Breast epithelium (tissue), 4 donors: ENCODE measurements around the gene ASPG. TPM values are rescaled to one million over a fixed set of nuclear protein-coding genes. Genes with fewer than 3 reads are reported as not detected.

Experiments used
- DNase-seq, 2 donors: peaks; one replicate each; pipeline ENCODE4 v3.0.0-alpha.2; 2019; ENCODE audit warnings: low spot score in 2 of 2
- H3K27ac ChIP-seq, 2 donors: fragments of 200-600 bp; sonication (generic) in 1 of 2; one replicate each; pipeline ENCODE4 v1.5.1; 2016 to 2019; ENCODE audit warnings: mild to moderate bottlenecking in 1 of 2
- H3K27me3 ChIP-seq, 2 donors: fragments of 200-600 bp; sonication (generic) in 1 of 2; one replicate each; pipeline versions ENCODE4 v1.5.1 to v1.6.0; 2017 to 2019; ENCODE audit warnings: control low read depth in 1 of 2, mild to moderate bottlenecking in 1 of 2
- H3K36me3 ChIP-seq: fragments of 200-600 bp; one replicate; pipeline ENCODE4 v1.5.1; 2019
- H3K4me1 ChIP-seq, 2 donors: fragments of 200-600 bp; sonication (generic); one replicate each; pipeline ENCODE4 v1.5.1; 2016 to 2019; ENCODE audit warnings: control low read depth in 1 of 2
- H3K4me3 ChIP-seq, 3 donors: fragments of 200-600 bp; sonication (generic); 1 replicate in 2 of 3; 2 replicates in 1 of 3; pipeline ENCODE4 v1.5.1; 2016 to 2019; ENCODE audit warnings: mild to moderate bottlenecking in 3 of 3, moderate library complexity in 2 of 3
- H3K9me3 ChIP-seq, 2 donors: fragments of 200-600 bp; sonication (generic) in 1 of 2; one replicate each; pipeline ENCODE4 v1.5.1; 2016 to 2019; ENCODE audit warnings: control low read depth in 1 of 2
- POLR2A ChIP-seq: fragments of 450-650 bp; IDR thresholded peaks from one replicate; pipeline ENCODE4 v1.6.1; 2016; ENCODE audit warnings: antibody characterized with exemption, mild to moderate bottlenecking, moderate library complexity
- POLR2AphosphoS5 ChIP-seq, 3 donors: sonication (generic); formaldehyde crosslinking; IDR thresholded peaks; one replicate each; pipeline ENCODE4 v1.6.1; 2017; ENCODE audit warnings: antibody characterized with exemption in 3 of 3
- intact Hi-C: fragments of 100-400 bp; cut with DNase I; formaldehyde crosslinking; loops from one replicate; pipeline ENCODE4 v1.15.1; 2023; ENCODE audit warnings: low total_unique reads
- total RNA-seq, 3 donors: library from RNA; depleted of rRNA; stranded (reverse); fragments of >200 nt; gene quantifications; one replicate each; pipeline ENCODE4 v1.1.0, GENCODE V29; 2016
- TF ChIP-seq, protein P1 (sequence below), 3 donors: fragments of 450-650 bp; IDR thresholded peaks; one replicate each; pipeline ENCODE4 v1.5.1; 2016 to 2017; ENCODE audit warnings: antibody characterized with exemption in 3 of 3, mild to moderate bottlenecking in 3 of 3, moderate library complexity in 3 of 3

ASPG gene
- total RNA-seq, 3 donors from 2014 or later: 0.15 to 0.33 TPM; not detected in 1

DNA sequence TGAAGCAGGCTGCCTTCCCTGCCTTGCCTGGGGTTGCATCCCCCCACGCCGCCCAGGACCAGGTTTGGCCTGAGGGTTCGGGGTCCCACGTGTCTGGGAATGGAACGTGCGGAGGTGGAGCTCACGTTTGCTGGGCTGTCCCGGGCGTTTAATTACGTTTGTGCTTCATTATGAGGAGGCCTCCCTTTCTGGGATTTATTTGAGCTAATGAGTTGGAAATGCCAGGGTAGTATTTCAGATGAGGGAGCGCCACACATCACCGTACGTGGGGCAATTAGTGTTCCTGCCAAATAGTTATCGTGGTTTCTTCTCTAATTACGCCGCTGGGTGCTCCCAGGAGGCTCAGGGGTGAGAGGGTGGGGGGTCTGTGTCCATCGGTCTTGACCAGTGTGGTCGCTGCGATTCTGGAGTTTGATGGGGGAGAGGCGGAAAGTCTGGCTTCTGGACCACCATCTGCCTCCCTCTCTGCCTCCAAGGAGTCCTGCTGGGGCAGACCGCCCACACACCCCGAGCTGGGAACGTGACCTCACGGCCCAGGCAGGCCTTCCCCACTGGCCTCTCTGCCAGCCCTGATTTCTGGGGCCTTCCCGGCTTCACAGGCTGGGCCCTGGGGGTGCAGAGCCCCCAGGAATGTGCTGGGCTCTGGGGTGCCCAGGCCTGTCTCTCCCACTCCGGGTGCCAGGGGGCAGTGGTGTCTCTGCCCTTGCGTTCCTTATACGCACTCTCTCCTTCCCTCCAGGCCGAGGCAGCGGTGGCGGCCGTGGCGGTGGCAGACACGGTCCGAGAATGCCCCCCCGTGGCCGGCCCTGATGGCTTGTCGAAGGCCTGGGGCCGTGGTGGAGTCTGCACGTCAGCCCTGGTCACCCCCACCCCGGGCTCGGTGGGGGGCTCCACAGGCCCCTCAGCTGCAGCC, 71.8 kb downstream of the ASPG start:
- Histone ChIP-seq H3K36me3 (no peaks in the 10 kb centered on the region), H3K9me3 (no peaks in the 10 kb centered on the region), H3K27ac (no peak overlapping the region), H3K4me3 (no peak overlapping the region), H3K4me1 (no peaks in the 10 kb centered on the region), H3K27me3 (no peaks in the 10 kb centered on the region)
- intact Hi-C loops: loop anchor here (5.0 kb wide), 1 partner anchor 655 kb away; no protein-coding TSS in a partner anchor
- no peak for DNase-seq
- TF ChIP-seq POLR2AphosphoS5 (IDR thresholded peaks at IDR 0.05): no peak
- TF ChIP-seq POLR2A: no peak
- TF ChIP-seq, protein P1, sequence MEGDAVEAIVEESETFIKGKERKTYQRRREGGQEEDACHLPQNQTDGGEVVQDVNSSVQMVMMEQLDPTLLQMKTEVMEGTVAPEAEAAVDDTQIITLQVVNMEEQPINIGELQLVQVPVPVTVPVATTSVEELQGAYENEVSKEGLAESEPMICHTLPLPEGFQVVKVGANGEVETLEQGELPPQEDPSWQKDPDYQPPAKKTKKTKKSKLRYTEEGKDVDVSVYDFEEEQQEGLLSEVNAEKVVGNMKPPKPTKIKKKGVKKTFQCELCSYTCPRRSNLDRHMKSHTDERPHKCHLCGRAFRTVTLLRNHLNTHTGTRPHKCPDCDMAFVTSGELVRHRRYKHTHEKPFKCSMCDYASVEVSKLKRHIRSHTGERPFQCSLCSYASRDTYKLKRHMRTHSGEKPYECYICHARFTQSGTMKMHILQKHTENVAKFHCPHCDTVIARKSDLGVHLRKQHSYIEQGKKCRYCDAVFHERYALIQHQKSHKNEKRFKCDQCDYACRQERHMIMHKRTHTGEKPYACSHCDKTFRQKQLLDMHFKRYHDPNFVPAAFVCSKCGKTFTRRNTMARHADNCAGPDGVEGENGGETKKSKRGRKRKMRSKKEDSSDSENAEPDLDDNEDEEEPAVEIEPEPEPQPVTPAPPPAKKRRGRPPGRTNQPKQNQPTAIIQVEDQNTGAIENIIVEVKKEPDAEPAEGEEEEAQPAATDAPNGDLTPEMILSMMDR (IDR thresholded peaks at IDR 0.05): no peak

DNA sequence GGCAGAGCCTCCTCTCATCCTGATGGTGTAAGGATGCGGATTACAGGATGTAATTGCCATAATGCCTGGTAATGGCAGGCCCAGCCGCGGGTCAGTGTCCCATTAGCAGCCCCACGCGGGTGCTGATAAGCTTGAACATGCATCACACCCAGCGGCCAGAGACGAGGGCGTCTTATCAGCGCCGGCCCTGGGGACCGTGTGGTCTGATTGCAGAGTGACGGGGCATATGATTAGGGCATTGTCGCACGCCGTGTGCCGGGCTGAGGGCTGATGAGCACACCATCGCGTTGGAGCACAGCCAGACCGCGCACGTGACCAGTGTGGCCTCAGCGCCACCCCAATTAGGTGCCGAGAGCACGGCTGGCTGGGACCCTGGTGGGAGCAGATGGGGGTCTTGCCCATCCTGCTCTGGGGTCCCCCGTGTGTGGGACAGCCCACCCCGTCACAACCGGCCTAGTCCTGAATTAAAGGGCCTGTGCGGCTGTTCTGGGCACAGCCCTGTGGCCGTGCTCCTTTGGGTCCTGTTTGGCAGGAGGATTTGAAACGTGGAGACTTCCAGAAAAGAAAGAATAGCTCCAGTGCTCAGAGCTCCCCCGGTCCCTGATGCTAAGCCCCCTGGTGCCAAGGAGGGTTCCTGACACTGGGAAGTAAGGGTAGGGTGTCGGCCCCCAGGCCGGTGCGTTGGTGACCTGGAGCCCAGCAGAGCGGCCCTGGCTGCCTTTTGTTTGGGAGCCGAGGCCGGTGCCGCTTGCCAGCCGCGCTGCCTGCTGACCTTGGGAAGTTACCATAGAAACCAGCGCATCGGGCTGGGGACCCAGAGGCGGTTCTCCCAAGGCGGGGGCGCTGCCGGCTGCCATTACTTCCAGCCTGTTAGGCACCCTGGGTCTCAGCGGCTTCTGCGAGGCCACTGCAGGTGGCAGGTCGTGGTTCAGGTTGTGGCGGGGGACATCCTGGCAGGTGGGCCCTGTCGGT, 73.6 kb downstream of the ASPG start:
- intact Hi-C loops: loop anchor here (5.0 kb wide), 1 partner anchor 657 kb away; no protein-coding TSS in a partner anchor
- no peaks in the 10 kb centered on the region for H3K4me1 ChIP-seq
- TF ChIP-seq POLR2AphosphoS5 (IDR thresholded peaks at IDR 0.05) (no peak), POLR2A (no peak)
- TF ChIP-seq, protein P1 (IDR thresholded peaks at IDR 0.05): no peak
- no peak overlapping the region for H3K4me3 ChIP-seq
- no peak for DNase-seq
- no peaks in the 10 kb centered on the region for H3K9me3 ChIP-seq
- H3K36me3 ChIP-seq: no peaks in the 10 kb centered on the region
- H3K27me3 ChIP-seq: no peaks in the 10 kb centered on the region
- no peak overlapping the region for H3K27ac ChIP-seq

DNA sequence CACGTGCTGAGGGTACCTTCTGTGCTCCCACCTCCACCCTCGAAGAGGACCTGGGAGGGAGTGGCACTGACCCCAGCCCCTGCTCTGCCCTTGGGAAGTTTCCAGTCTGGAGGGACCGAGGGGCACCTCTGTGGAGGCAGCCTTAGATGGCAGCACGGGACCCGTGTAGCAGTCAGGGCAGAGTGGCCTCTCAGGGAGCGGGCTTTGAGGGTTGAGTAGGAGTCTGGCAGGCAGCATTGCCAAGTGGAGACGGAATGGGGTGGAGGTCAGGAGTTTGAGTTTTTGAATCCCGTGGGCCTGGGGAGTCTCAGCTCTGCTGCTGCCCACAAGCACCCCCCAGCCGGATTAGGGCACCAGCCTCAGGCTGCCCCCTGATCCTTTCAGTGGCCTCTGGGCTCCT, 74.5 kb downstream of the ASPG start:
- TF ChIP-seq, protein P1 (IDR thresholded peaks at IDR 0.05): no peak
- no peak for TF ChIP-seq POLR2A
- no peak for TF ChIP-seq POLR2AphosphoS5 (IDR thresholded peaks at IDR 0.05)
- Histone ChIP-seq H3K27me3 (no peaks in the 10 kb centered on the region), H3K27ac (no peak overlapping the region), H3K4me1 (no peaks in the 10 kb centered on the region), H3K36me3 (no peaks in the 10 kb centered on the region), H3K4me3 (no peak overlapping the region), H3K9me3 (no peaks in the 10 kb centered on the region)
- intact Hi-C loops: loop anchor here (5.0 kb wide), 1 partner anchor 658 kb away; no protein-coding TSS in a partner anchor
- DNase-seq: no peak

DNA sequence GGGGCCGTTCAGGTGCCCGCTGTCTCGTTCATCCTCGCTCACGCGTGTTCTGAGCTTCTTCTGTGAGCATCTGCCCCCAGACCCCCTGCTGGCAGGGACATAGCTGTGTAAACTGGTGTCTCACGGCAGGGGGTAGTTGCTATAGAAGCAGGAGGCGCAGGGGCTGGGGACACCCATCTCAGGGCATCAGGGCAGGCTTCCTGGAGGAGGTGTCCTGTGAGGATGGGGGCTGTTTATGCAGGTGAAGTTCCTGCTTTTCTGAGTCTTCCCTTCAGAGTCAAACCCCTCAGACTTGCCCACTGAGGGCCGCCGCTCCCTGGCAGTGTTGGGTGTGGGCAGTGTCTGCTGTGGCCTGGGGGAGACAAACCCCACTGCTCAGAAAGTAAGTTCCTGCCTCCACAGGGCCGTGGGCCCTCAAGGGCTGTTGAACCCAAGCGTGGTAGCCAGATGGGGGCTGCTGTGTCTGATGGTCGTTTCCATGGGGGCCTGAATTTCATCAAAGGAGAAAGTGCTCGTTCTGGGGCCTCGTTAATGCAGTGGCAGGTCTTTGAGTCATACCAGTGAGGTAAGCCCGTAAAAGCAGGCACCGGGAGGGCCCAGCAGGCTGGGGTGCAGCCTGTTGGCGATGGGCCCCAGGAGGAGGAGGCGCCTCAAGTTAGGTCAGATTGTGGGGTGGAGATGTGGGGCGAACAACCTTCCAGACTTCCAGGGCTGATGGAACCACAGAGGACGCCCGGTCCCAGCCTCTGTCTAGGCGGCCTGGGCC, 76.3 kb downstream of the ASPG start:
- TF ChIP-seq POLR2AphosphoS5 (IDR thresholded peaks at IDR 0.05): no peak
- TF ChIP-seq, protein P1 (IDR thresholded peaks at IDR 0.05): no peak
- no peak for TF ChIP-seq POLR2A
- Histone ChIP-seq H3K4me1 (no peaks in the 10 kb centered on the region), H3K4me3 (no peak overlapping the region), H3K27ac (no peak overlapping the region), H3K36me3 (no peaks in the 10 kb centered on the region), H3K9me3 (no peaks in the 10 kb centered on the region), H3K27me3 (no peaks in the 10 kb centered on the region)
- DNase-seq: no peak
- intact Hi-C loops: no loop called here
